Cardiac septum (tissue), 1 donor: Measurements from ENCODE around the gene CLDN20. TPM values are rescaled to one million over a fixed set of nuclear protein-coding genes. Genes with fewer than 3 reads are reported as not detected.
"Not testable (repeated sequence)": the region's sequence is repeated elsewhere in the genome, so short reads cannot be mapped to it uniquely, and the experiment has no call there.

Experiments used
- DNase-seq: peaks from one replicate; pipeline ENCODE4 v3.0.0-alpha.2; 2020; ENCODE audit warnings: low spot score
- intact Hi-C: fragments of 100-400 bp; cut with DNase I; formaldehyde crosslinking; loops from one replicate; pipeline ENCODE4 v1.14.0; 2022
- long read RNA-seq: library from polyadenylated mRNA; unstranded; transcript quantifications from one replicate; pipeline ENCODE4 v2.0.0, GENCODE V29; 2021
- total RNA-seq: library from RNA; stranded (reverse); fragmentation: NEBNext Ultra II Directional; extraction: Animal tissue kit (Norgen Biotek cat#: 25700); gene quantifications from one replicate; pipeline ENCODE4 v1.2.1, GENCODE V29; 2021
- donor health status: DM: no; HTN: no; CAD: no.

CLDN20 gene
- total RNA-seq: not detected
- long read RNA-seq, partial matches to known transcripts: 0 of 8 reads
- long read RNA-seq, other reads (novel, unspliced or antisense): 8 of 8 reads

- DNase-seq: no peak
- intact Hi-C loops: no loop called here
Observed at GRCh38 chr6:155263373-155264063, at the start of gene CLDN20. CLDN20 (plus strand) TSS chr6:155264013; CDS start chr6:155275720, 11,707 bp downstream.

- intact Hi-C loops: no loop called here
- no peak for DNase-seq
Observed at GRCh38 chr6:155215906-155216305, 47.9 kb upstream of the CLDN20 start.

DNA sequence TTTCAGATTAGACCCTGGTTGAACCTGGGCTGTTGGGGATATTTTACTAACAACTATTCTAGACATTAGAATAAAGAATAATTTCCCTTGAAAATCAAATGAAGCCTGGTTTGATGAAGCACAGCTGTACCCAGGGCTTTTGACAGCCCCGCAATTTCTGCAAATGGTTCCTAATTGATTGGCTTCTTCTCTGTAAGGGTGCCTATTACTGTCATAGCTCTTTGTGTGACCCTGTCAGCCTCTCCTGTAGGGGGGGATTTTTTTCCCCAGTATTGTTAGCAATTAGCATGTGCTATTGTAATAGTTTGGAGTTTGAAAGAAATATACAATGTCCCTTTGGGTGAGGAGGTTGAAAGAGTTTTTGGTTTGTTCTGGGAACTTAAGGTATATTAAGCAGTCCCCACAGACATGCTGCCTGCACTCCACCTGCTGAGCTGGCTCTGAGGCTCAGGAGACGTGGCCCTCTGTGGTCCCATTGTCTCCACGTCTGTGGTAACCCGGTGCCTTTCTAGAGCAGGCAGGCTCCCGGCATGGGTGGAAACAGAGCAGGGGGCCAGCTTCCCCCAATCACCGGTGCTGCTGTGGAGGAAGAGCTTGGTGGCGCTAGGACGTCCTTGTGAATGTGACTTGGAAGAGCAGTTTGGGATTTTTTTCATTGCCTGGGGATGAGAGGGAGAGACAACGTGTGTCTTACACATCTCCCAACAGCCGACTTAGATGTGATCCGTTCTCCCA lies 47.3 kb upstream of the CLDN20 start:
- intact Hi-C loops: no loop called here
- DNase-seq: no peak

GRCh38 chr6:155218711-155219110 lies 45.1 kb upstream of the CLDN20 start:
- DNase-seq, intact Hi-C loops: not testable (repeated sequence)

DNA sequence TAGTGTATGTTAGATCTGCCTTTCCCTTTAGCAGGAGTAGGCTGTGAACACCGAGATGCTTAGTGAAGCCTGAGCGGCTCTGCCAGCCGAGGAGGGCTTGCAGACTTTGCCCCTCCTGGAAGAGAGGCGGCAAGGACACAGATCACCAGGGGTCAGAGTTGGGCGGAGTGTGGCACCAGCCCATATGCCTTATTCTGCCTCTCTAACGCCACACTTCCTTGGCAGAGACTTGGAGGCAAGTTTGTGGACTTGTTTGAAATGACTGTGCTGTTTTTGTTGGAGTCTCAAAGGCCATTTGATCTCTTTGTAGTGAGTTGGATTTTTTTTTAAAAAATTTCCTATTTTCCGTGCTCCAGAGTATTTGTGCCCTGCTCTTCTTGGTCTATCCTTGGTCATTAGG lies 44.5 kb upstream of the CLDN20 start:
- no peak for DNase-seq
- intact Hi-C loops: no loop called here

- intact Hi-C loops: no loop called here
Observed at GRCh38 chr6:155219858-155220301, 43.9 kb upstream of the CLDN20 start.

GRCh38 chr6:155221086-155221485 lies 42.7 kb upstream of the CLDN20 start:
- intact Hi-C loops: no loop called here
- DNase-seq: no peak

More at GRCh38 chr6:155219858-155220301, 43.9 kb upstream of the CLDN20 start:
- DNase-seq: no peak

DNA sequence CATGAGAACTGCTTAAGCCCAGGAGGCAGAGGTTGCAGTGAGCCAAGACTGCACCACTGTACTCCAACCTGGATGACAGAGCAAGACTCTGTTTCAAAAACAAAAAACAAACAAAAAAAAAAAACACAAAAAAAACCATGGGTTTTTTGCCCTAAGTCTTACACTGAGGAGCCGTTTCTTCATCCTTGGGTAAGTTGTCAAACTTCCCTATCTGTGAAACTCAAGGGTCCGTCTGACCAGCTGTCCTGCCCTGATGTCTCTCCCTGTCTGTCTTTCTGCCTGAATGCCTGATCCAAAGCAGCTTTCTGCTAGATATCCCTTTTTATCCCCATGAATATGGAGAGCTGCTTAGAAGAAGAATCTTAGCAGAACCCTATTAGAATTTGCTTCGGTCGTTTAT lies 41.3 kb upstream of the CLDN20 start:
- intact Hi-C loops: no loop called here
- no peak for DNase-seq

DNA sequence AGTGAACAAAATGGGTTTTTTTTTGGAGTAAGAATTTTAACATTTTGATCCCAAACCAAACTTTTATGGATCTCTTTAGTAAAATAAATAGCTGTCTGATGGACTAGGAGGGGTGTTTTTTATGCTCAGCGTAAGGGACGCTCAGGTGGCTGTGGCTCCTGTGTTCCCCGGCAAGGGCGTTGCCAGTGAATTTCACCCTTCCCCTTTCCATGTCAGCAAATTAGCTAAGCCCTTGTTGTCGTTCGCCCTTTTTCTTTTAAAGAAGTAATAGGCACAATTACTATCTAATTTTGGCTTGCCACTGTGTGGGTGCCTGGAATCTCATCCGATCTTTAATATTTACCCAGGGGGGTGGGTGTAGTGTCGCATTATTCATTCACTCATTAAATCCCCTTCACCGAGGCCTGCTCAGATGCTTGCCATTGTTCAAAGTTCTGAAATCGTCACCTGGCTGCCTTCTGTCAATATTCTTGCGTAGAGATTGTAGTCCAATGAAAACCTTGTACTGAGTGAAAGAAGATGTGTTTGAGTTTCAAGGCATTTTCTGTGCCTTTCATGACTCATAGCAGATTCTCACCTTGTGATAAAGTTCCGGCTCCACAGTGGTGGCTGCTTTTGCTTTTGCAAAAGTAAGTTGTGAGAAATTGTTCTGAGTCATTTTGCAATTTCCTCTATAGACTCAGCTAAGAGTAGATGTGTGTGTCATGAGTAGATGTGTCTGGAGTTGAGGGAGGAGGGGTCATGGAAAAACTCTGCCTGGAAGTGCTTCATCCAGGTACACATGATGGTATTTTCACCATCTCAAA lies 40.0 kb upstream of the CLDN20 start:
- DNase-seq: no peak
- intact Hi-C loops: no loop called here

- intact Hi-C loops: no loop called here
- DNase-seq: no peak
Observed at GRCh38 chr6:155224618-155225017, 39.2 kb upstream of the CLDN20 start.

DNA sequence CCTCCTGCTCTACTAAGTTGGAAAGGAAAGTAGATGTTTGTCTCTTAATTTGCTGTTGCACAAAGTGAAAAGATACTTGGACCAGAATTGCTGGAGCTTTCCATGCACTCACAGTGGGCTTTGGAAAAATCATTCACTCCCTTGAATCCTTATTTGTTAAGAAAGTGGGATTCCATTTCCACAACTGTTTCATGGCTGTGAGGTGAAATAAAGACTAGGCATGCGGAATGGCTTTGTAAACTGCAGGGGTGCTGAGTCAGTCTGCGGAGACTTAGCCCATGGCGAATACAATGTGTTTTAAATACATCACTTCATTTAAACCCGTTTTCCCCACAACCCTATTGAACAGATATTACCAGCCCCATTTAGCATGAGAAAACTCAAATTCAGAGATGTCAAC lies 36.8 kb upstream of the CLDN20 start:
- intact Hi-C loops: no loop called here
- DNase-seq: no peak

DNA sequence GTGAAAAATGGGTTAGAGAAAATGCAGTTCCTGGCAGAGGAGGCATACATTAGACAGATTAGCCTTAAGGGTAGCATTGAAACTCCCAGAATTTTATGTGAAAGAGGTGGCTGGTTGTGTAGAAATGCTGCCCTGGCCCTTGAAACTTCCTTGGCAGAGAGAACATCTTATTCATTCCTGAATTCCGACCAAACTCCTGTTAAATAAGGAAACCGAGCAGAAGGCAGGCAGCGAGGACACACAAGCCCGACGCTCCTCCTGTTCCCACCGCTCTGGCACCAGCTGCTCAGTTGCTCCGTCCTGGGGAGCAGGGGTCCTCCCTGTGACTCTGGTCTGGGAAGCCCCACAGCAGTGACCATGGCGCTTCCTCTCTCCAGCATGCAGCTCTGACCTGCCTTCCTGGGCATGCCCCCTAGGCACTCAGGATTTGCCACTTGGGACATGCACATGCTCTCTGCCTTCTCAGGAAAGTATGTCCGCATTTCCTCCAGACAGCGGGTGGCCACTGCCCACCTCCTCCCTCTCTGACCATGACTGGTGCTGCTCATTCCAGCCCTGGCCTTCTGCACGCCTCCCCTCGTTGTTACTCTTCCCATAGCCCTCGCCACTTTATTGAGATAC lies 35.2 kb upstream of the CLDN20 start:
- no peak for DNase-seq
- intact Hi-C loops: no loop called here

DNA sequence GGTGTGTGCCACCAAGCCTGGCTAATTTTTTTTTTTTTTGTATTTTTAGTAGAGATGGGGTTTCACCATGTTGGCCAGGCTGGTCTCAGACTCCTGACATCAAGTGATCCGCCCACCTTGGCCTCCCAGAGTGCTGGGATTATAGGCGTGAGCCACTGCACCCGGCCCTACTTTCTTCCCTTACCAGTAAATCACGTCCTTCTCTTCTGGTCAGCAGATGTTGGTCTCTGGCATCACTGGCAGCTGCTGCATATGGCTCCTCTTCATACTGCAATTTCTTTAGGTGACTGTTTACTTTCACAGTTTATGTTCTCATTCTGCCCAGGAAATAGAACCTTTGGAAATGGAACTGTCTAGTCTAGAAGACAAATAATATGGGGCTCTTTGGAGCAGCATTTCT lies 32.8 kb upstream of the CLDN20 start:
- intact Hi-C loops, DNase-seq: not testable (repeated sequence)

GRCh38 chr6:155232848-155233247 lies 31.0 kb upstream of the CLDN20 start:
- no peak for DNase-seq
- intact Hi-C loops: no loop called here

GRCh38 chr6:155234167-155234566 lies 29.6 kb upstream of the CLDN20 start:
- intact Hi-C loops: no loop called here
- DNase-seq: no peak

- DNase-seq: no peak
- intact Hi-C loops: no loop called here
Observed at GRCh38 chr6:155234687-155235086, 29.1 kb upstream of the CLDN20 start.

DNA sequence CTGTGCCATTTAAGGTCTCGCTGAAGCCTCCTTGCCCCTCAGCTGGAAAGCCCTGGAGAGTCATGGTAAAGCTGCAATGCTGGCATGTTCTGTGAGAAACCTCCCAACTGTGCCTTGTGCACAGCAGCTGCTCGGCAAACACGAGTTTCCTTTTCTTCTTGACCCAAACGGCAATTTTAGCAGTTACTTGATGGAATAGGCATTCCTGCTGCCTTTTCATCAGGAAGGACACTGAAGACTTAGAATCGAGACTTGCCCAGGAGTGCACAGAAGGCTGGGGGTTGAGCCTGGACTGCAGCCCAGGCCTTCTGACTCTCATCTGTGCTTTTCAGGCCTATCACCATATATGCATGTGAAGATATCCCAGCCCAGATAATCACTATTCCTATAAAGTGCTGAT lies 28.7 kb upstream of the CLDN20 start:
- intact Hi-C loops: no loop called here
- no peak for DNase-seq

GRCh38 chr6:155237613-155238012 lies 26.2 kb upstream of the CLDN20 start:
- DNase-seq: no peak
- intact Hi-C loops: no loop called here

GRCh38 chr6:155240905-155241600 lies 22.8 kb upstream of the CLDN20 start:
- intact Hi-C loops: no loop called here
- no peak for DNase-seq
